ENCODE measurements around the gene MTX1.

- TF ChIP-seq CTCF (IDR thresholded peaks at IDR 0.05) (no peak), POLR2A (IDR thresholded peaks at IDR 0.05) (no peak)
These were observed 32.5 kb upstream of the MTX1 start for GRCh38 chr1:155175927-155176371.

Measured in testis (tissue), 2 donors.